RKO (cell line): Measurements from ENCODE around the gene CTNNA3.

Experiments used
- DNase-seq: peaks from one replicate; pipeline ENCODE4 v3.0.0-alpha.2; 2016; ENCODE audit warnings: low spot score

CTNNA3 gene

DNA sequence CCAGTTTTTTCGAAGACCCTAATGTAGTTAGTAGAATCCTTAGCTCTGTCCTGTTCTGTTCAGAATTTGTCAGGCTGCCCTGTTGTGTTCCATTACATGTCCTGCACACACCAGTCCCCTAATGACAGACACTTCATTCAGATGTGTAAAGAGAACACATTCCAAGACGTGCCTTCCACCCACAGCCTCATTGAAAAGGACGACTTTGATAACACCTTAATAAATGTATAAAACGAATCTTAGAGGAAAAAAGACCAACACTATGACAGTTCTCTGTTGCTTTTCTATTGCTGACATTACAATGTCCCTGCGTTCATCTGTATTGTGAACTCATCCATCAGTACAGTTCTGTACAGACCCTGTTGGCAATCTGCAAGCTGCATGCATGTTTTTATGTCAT lies 766.6 kb downstream of the CTNNA3 start:
- DNase-seq: no peak

DNA sequence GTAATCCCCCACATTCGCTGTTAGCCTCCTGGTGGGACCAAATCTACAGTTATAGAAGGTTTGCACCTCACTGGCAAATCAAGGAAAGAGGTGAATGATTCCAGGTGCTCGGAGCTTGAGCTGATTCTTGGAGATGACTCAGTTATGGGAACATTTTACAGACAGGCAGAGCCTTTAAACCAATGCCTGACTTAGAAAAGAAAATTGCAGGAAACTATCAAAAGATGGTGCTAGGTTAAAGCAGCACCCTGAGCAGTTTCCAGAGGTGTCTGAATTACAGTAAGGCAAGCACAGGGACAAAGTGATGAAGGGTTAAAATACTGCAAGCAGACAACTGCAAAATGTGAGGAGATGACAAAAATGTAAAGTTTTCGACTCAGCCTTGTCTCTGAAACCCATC lies 767.2 kb downstream of the CTNNA3 start:
- DNase-seq: no peak

DNA sequence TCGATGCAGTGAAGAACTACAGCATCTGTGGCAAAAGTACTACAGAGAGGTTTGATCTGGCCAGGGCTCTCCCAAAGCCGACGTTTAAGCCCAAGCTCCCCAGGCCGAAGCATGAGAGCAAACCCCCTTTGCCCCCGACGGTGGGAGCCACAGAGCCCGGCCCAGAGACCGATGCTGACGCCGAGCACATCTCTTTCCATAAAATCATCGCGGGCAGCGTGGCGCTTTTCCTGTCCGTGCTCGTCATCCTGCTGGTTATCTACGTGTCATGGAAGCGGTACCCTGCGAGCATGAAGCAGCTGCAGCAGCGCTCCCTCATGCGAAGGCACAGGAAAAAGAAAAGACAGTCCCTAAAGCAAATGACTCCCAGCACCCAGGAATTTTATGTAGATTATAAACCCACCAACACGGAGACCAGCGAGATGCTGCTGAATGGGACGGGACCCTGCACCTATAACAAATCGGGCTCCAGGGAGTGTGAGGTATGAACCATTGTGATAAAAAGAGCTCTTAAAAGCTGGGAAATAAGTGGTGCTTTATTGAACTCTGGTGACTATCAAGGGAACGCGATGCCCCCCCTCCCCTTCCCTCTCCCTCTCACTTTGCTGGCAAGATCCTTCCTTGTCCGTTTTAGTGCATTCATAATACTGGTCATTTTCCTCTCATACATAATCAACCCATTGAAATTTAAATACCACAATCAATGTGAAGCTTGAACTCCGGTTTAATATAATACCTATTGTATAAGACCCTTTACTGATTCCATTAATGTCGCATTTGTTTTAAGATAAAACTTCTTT lies 767.8 kb downstream of the CTNNA3 start:
- no peak for DNase-seq

DNA sequence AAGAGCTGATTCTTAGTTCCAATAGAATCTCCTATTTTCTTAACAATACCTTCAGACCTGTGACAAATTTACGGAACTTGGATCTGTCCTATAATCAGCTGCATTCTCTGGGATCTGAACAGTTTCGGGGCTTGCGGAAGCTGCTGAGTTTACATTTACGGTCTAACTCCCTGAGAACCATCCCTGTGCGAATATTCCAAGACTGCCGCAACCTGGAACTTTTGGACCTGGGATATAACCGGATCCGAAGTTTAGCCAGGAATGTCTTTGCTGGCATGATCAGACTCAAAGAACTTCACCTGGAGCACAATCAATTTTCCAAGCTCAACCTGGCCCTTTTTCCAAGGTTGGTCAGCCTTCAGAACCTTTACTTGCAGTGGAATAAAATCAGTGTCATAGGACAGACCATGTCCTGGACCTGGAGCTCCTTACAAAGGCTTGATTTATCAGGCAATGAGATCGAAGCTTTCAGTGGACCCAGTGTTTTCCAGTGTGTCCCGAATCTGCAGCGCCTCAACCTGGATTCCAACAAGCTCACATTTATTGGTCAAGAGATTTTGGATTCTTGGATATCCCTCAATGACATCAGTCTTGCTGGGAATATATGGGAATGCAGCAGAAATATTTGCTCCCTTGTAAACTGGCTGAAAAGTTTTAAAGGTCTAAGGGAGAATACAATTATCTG lies 768.6 kb downstream of the CTNNA3 start:
- DNase-seq: no peak

DNA sequence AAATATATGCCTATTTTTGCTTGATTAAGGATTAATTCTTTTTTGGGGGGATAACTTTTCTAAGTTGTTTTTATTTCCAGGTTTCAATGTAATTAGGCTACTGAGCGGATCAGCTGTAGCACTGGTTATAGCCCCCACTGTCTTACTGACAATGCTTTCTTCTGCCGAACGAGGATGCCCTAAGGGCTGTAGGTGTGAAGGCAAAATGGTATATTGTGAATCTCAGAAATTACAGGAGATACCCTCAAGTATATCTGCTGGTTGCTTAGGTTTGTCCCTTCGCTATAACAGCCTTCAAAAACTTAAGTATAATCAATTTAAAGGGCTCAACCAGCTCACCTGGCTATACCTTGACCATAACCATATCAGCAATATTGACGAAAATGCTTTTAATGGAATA lies 769.2 kb downstream of the CTNNA3 start:
- no peak for DNase-seq

DNA sequence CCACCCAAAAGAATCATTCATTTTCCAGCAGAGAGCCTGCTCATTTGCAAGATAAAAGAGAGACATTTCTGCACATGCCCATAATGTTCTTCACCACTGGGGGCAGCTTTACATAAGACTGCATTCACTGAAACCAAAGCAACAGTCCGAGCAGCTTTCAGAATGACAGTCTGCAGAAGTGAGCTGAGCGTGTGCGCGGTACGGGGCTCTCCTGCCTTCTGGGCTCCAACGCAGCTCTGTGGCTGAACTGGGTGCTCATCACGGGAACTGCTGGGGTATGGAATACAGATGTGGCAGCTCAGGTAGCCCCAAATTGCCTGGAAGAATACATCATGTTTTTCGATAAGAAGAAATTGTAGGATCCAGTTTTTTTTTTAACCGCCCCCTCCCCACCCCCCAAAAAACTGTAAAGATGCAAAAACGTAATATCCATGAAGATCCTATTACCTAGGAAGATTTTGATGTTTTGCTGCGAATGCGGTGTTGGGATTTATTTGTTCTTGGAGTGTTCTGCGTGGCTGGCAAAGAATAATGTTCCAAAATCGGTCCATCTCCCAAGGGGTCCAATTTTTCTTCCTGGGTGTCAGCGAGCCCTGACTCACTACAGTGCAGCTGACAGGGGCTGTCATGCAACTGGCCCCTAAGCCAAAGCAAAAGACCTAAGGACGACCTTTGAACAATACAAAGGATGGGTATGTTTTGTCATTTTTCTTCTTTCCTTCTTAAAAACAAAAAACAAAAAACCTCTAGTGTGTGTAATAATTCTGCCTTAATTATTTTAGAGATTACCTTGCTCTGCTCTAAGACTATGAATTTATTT lies 769.9 kb downstream of the CTNNA3 start, which contains the start of gene LRRTM3:
LRRTM3 (plus strand) TSS at position 141 of the 820 bp plus-strand sequence.
- DNase-seq: peak; percentile 78

DNA sequence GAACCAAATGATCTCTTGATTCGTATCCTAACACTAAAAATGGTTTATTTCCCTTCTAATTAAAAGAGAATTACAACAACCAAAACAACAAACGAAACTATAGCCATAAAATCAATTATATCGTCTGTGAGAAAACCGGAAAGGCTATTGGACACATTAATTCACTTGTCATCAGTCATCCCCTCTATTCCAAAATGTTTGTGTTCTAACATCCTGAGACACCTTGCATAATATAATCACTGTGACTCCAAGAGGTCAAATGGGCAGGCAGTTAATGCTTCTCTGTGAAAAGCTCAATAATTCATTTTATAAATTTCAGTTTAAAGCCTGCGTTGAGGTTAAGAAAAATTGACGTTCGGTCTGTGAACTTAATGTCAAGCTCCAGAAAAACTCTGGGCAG lies 770.6 kb downstream of the CTNNA3 start:
- no peak for DNase-seq

DNA sequence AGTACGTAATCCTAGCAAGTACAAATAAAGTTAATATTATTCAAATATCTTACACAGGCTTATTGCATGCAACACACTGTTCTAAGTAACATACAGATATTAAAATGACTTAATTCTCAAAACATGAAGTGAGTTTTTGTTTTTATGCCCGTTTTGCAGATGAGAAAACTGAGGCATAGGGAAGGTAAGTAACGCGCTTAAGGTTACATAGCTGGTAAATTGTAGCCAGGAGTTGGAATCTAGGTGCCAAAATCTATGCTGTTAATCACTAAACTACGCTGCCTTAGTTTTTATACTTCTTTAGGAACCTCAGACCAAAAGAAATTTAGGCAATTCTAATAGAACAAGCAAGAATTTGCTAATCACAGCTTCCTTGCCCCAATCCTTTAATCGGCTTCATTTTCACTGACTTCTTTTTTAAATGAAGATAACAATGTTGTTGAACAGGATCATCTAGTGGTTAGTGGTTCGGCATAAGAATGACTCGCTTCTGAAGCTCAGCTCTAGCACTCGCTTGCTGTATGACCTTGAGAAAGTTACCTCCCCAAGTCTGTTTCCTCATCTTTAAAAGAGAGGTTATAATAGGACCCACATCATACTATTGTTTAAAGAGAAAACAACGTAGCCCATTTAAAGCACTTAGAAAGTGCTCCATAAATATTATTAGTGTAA lies 771.2 kb downstream of the CTNNA3 start:
- DNase-seq: no peak

DNA sequence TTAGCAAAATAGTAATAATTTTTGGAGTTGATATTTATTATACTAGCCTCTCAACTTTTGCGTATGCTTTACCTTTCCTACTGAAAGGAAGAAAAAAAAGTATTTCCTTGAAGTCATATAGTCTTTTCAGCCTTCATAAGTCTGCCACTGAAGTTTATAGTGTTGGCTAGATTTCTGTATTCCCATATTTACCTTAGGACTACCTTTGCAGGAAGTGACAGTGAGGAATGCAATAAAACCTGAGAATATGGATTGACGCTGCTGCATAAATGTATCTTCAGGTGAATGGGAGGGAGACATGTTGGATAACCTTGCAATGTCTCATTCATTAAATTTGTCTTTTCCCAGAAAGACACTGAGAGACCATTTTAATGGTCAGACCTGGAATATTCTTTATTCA lies 776.7 kb downstream of the CTNNA3 start:
- DNase-seq: no peak

DNA sequence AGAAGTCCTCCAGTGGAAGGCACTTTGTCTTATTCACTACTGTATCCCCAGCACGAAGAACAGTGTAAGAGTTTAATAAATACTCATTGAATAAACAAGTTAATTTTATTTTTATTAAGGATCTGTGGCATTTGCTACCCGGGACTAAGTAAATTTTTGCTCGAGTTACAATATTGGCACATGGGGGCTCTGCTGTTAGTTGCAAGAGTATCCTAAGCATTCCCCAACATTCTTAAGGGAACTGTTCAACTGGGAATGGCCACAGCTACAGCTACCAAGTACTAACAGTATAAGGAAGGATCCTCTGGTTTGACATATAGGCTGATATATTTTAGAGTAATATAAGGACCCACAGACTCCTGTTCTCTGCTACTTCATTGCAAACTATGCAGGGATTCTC lies 778.9 kb downstream of the CTNNA3 start:
- no peak for DNase-seq

DNA sequence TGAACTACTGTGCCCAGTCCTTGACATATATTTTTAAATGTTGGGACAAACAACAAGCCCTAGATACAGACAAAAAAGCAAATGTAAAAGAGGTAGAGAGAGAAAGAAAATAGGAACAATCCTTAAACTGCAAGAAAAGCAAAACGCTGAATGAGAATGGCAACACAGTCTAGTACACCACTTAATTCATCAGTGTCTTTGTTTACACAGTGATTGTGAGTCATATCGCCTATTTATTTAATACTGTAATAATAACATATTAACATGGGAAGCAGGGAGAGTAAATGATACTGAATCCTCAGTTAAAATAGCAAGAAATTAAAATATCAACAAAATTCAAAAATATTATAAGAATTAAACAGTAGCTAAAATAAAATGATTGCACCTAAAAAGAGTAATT lies 780.0 kb downstream of the CTNNA3 start:
- no peak for DNase-seq

DNA sequence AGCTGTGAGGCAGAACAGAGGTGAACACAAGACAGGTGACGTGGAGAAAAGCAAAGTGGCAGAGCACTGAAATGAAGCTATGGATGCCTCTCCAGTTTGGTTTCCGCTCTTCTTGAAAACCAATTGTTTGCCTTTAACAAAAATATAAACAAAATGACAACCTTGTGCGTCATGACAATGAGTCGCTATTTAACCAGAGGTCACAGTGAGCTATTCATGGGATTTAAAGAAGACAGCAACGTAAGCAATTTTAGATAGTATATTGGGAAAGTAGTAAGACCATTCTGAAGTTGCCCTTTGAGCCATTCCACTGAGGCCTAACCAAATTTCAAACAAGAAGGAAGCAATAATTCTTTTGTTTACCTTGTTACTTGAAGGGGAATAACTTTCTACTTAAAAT lies 785.3 kb downstream of the CTNNA3 start:
- DNase-seq: no peak

DNA sequence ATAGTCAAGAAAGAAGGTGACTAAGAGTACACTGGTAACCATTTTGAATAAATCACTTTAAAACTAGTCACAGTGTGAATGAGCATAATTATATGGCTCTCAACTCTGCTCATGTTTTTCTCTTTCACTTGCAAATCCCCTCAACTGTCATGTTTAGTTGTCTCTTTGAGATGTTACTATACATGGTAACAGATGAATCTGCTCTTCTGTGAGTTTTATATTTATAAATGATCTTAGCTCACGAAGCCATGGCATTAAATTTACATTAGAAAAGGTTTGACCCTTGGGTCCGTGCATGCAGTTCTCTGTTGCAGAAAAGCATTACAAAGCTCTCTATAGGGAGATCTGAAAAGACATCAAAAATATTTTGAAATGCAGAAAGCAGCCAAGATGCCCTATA lies 803.1 kb downstream of the CTNNA3 start:
- DNase-seq: no peak

DNA sequence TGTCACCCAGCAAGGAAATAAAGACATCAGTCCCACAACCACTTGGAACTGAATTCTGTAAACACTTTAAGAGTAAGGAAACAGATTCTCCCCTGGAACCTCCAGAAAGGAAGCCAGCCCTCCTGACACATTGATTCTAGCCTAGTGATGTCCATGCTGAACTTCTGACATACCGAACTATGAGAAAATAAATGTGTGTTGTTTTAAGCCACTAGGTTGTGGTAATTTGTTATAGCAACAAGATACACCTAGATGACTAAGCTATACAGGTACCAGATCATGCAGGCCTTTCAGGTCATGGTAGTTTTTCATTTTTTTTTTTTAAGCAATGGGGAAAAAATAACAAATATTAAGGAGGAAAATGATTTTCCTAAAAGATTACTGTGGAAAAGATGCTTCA lies 807.8 kb downstream of the CTNNA3 start:
- no peak for DNase-seq

DNA sequence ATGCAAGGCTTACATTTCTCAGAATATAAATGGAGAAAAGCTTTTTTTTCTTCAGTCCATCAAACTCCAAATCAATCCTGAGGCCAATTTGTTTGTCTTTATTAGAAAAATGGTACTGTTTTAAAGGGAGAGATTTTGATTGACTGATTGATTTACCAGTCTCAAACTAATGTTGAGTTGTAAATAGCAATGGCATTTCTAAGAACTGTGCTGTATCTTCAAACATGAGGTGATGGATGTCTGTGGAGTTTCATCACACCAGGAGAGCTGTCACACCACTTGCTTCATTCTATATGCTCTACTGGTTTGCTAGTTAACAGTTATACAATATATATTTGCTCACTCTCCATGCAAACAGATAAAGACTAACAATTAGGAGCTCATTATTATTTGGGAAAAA lies 809.1 kb downstream of the CTNNA3 start:
- DNase-seq: no peak

DNA sequence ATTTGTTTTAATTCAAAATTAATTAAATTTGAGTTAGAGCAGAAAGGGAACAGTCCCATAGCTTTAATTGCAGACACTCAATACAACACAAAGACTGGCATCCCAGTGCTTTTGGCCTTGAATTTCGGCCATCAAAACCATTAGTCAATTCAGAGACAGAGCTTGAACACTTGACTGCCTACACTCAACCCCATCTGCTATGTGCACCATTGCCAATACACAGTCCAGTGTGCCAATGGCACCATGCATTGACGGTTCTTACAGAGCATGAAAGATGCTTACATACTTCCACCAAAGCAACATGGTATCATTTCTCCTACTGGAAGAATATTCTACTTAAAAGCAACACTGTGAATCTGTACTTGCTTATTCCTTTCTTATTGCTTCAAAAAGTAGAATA lies 813.7 kb downstream of the CTNNA3 start:
- DNase-seq: no peak

DNA sequence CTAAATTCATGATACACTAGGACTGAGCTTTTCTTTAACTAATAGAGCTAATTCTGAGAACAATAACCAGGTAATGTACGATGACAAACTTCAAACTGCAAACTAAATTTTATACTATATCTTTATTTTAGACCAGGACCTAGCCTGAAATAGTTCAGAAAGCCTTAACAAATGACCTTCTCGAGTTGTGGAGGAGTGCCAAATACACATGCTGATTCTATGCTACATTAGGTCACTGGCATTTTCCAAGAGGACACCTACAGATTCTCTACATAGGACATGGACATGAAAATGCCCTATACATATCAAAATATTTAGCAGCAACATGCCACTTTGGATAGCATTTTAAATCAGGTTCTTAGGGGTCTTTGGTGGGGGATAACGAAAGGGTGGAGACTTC lies 814.2 kb downstream of the CTNNA3 start:
- DNase-seq: no peak

DNA sequence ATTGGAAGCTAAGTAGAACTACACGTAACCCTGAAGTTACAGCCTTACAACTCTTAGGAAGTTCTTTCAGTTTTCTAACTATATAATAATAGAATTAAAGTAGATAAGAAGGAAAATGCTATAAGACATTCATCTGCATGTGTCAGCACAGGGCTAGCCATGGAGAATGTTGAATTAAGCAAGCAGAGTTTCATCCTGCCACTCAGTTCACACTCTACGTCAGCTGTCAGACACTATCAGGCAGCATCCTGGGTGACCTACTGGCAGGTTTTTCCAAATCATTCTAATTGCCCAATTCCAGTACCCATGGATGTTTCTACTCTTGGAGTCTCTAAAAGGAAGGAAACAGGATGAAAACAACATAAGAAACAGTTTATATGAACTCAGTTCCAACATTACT lies 815.2 kb downstream of the CTNNA3 start:
- DNase-seq: no peak

DNA sequence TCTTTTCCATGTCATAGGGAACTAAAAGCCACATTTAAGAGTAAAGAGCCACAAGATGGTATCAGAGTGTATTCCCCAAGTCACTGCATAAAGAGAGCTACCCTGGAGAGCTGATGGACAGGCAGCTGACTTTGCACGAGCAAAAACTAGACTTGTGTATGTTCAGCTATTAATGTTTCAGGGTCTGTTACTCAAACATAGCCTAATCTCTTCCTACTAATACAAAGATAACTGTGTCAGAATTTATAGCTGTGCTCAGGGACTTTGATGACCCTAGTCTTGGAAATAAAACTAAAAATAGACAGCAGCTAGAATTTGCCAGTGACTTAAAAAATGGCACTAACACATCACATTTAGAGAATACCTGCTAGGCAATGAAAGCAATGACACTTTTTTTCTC lies 815.7 kb downstream of the CTNNA3 start:
- no peak for DNase-seq

DNA sequence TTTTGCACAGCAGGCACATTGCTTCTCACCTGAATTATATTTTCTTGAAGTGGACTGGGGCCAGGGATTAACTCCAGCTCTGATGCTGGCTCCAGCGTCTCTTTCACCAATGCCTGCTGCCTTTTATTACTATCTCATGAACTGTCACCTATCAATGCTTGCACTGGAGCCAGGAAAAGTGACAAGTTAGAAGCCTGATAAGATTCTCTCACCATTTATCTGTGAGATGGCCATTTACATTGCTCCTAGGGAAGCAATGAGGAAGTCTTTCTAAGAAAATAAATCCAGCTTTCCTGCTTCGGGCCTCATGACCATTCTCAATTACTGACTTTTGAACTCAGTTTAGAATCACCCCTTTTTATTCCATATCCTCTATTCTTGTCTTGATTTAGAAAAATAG lies 818.6 kb downstream of the CTNNA3 start:
- DNase-seq: no peak

DNA sequence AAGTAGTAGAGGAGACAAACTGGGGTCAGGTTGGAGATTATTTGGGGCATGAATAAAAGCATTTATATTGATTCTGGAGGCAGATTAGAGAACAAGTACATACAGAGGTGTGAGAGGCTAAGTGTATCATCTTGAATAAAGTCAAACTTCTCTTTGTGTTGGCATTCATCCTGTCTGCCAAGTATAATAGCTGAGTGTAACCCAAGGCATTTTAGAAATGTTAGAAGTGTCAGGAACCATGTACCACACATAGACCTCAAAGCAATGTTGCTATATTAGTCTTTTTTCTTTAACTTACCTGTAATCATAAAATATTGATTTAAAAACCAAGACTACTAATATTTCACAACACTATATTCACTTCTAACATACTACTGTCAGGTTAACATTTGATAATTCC lies 826.4 kb downstream of the CTNNA3 start:
- no peak for DNase-seq

DNA sequence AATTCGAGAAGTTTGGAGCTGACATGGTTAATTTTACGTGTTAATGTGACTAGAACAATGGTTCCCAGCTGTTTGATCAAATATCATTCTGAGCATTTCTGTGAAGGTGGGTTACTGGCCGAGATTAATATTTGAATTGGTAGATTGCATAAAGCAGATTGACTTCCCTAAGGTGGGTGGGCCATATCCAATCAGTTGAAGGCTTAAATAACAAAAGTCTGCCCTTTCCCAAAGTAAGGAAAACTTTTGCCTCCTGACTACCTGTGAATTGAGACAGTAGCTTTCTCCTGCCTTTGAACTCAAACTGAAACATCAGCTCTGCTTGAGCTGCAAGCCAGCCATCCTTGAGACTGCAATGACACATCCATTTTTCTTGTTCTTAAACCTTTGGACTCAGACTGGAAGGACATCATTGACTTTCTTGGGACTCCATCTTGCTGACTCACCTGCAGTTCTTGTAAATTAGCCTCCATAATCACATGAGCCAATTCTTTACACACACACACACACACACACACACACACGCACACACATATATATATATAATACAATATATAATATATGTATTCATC lies 833.2 kb downstream of the CTNNA3 start:
- DNase-seq: peak; percentile 5
